Caco-2 (cell line): ENCODE data around the gene ADGRB3. TPM values are rescaled to one million over a fixed set of nuclear protein-coding genes. Genes with fewer than 3 reads are reported as not detected.

Experiments
- BruUV-seq: library from RNA; stranded (reverse); fragments of 400-500 nt; replicated peaks from 2 replicates; lab custom pipeline; 2021; lab: Mats Ljungman, UMichigan
- CTCF ChIA-PET: fragments of 300-600 bp; sonication (Branson Sonifier 250); formaldehyde crosslinking; loops from one replicate; lab custom pipeline; 2022; ENCODE audit warnings: antibody characterized with exemption; lab: Charles Lee
- POLR2A ChIA-PET: fragments of 300-600 bp; sonication (Branson Sonifier 250); formaldehyde crosslinking; loops from one replicate; lab custom pipeline; 2022; ENCODE audit warnings: antibody characterized with exemption; lab: Charles Lee
- DNase-seq, 2 experiments: peaks; one replicate each; pipeline versions ENCODE4 v3.0.0 to v3.0.0-alpha.2; 2020 to 2022
- H3K27me3 ChIP-seq: replicated peaks from 2 replicates; pipeline ENCODE4 v1.6.0; 2011; ENCODE audit warnings: low read length; ENCODE audit not compliant: control insufficient read depth, insufficient read depth
- H3K36me3 ChIP-seq: 2 replicates; pipeline ENCODE4 v1.5.1; 2011; ENCODE audit warnings: low read length; ENCODE audit not compliant: control insufficient read depth, insufficient read depth
- H3K4me1 ChIP-seq: fragments of 250-450 bp; sonication (Bioruptor Pico); 2 replicates; pipeline ENCODE4 v1.5.1; 2020; ENCODE audit warnings: mild to moderate bottlenecking
- H3K4me3 ChIP-seq: 2 replicates; pipeline ENCODE4 v1.5.1; 2011; ENCODE audit warnings: low read depth, mild to moderate bottlenecking, control low read depth, low read length
- H3K9me3 ChIP-seq: fragments of 250-450 bp; sonication (Bioruptor Pico); 2 replicates; pipeline ENCODE4 v1.5.1; 2020; ENCODE audit warnings: mild to moderate bottlenecking, moderate library complexity
- H3K27ac Mint-ChIP-seq: one replicate; pipeline ENCODE4 v1.8.0; 2022; ENCODE audit warnings: mixed read lengths; ENCODE audit not compliant: unreplicated experiment
- H3K27me3 Mint-ChIP-seq: one replicate; pipeline ENCODE4 v1.8.0; 2022; ENCODE audit warnings: mixed read lengths; ENCODE audit not compliant: insufficient read depth, unreplicated experiment
- H3K36me3 Mint-ChIP-seq: one replicate; pipeline ENCODE4 v1.8.0; 2022; ENCODE audit warnings: mild to moderate bottlenecking, mixed read lengths; ENCODE audit not compliant: insufficient read depth, unreplicated experiment
- H3K4me1 Mint-ChIP-seq: one replicate; pipeline ENCODE4 v1.8.0; 2022; ENCODE audit warnings: low read depth, mixed read lengths; ENCODE audit not compliant: unreplicated experiment
- H3K4me3 Mint-ChIP-seq: one replicate; pipeline ENCODE4 v1.8.0; 2022; ENCODE audit warnings: mild to moderate bottlenecking, moderate library complexity, mixed read lengths; ENCODE audit not compliant: unreplicated experiment
- H3K9me3 Mint-ChIP-seq: one replicate; pipeline ENCODE4 v1.8.0; 2022; ENCODE audit warnings: mixed read lengths; ENCODE audit not compliant: unreplicated experiment
- intact Hi-C: fragments of 100-400 bp; cut with micrococcal nuclease; formaldehyde crosslinking; loops from one replicate; pipeline ENCODE4 v1.10.0; 2022; ENCODE audit not compliant: unreplicated experiment
- total RNA-seq: library from RNA; stranded (reverse); gene quantifications from 2 replicates; pipeline ENCODE4 v1.2.3, GENCODE V29; 2022
- TF ChIP-seq, protein P1 (sequence below), 2 experiments: fragments of 200-600 bp in 1 of 2; IDR thresholded peaks; 1 replicate in 1 of 2; 2 replicates in 1 of 2; pipeline versions ENCODE4 v1.5.1 to v1.8.0; 2011 to 2022; ENCODE audit warnings: antibody characterized with exemption in 1 of 2, control low read depth in 1 of 2, inconsistent platforms in 1 of 2, low read depth in 1 of 2, low read length in 1 of 2, mild to moderate bottlenecking in 1 of 2, moderate library complexity in 1 of 2; ENCODE audit not compliant: insufficient read depth in 1 of 2, severe bottlenecking in 1 of 2, unreplicated experiment in 1 of 2

The ADGRB3 gene
- total RNA-seq, 1 experiment from 2014 or later = 0.18 TPM

DNA sequence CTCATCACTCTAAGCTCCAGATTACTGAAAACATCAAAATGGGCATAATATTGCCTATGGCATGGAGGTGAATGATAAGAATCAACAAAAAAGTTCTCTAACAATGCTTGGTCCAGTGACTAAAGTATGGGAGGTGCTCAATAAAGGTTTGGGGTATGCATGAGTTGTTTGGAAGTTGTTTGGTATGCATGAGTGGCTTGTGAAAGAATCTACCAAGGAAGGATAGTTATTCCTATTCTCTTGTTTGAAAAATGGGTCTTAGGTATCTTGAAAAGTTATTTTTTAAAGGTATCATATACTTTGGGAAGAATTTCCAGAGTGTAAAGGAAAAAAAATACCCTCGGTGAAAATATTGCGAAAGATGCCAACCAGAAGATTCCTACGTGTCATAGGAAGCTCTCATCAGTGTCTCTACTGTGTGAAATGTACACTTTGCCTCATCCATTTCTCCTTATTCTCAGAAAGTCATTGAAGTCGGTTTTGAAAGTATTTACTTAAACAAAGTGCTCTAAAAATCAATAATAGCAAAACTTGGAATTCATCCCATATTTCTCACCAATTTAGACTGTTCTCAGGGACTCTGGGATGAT lies 449.8 kb downstream of the ADGRB3 start:
- CTCF ChIA-PET = no interaction called here
- POLR2A ChIA-PET = no interaction called here
- Histone ChIP-seq H3K4me1 (peaks cover 5% of the 10 kb centered on the region; the same call in 1 of the 2 replicates), H3K36me3 (no peaks in the 10 kb centered on the region), H3K4me3 (no peak overlapping the region), H3K27me3 (no peaks in the 10 kb centered on the region), H3K9me3 (no peaks in the 10 kb centered on the region)
- Mint-ChIP-seq H3K36me3 (no peaks in the 10 kb centered on the region), H3K9me3 (no peaks in the 10 kb centered on the region), H3K4me3 (no peak overlapping the region), H3K27me3 (no peaks in the 10 kb centered on the region), H3K27ac (no peak overlapping the region), H3K4me1 (no peaks in the 10 kb centered on the region)
- intact Hi-C loops = no loop called here
- no peak for DNase-seq
- BruUV-seq = no TSS peak
- TF ChIP-seq, protein P1, sequence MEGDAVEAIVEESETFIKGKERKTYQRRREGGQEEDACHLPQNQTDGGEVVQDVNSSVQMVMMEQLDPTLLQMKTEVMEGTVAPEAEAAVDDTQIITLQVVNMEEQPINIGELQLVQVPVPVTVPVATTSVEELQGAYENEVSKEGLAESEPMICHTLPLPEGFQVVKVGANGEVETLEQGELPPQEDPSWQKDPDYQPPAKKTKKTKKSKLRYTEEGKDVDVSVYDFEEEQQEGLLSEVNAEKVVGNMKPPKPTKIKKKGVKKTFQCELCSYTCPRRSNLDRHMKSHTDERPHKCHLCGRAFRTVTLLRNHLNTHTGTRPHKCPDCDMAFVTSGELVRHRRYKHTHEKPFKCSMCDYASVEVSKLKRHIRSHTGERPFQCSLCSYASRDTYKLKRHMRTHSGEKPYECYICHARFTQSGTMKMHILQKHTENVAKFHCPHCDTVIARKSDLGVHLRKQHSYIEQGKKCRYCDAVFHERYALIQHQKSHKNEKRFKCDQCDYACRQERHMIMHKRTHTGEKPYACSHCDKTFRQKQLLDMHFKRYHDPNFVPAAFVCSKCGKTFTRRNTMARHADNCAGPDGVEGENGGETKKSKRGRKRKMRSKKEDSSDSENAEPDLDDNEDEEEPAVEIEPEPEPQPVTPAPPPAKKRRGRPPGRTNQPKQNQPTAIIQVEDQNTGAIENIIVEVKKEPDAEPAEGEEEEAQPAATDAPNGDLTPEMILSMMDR (IDR thresholded peaks at IDR 0.05; ENCODE audit: insufficient read depth in 1 of 2, low read depth in 1 of 2, low read length in 1 of 2, severe bottlenecking in 1 of 2, unreplicated experiment in 1 of 2) = no peak

DNA sequence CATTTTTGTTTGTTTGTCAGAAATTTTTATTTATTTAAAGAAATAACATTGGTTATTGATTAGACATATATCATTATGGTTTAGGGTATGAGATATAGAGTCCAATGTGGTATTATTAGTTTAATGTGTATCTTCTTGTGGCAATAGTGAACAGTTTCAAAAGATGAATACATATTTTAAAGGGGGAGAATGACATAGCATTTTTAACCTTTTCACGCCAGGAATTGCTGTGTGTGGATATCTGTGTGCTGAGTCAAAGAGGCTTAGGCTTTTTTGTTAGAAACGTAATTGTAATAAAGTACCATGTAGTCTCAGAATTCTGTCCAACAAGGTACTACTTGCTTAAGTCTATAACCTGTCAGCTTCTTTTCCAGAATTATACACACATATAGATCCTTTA lies 451.6 kb downstream of the ADGRB3 start:
- intact Hi-C loops = no loop called here
- H3K4me1 ChIP-seq = peaks cover 15% of the 10 kb centered on the region; the same call in 1 of the 2 replicates
- POLR2A ChIA-PET = no interaction called here
- no peak overlapping the region for H3K27ac Mint-ChIP-seq
- H3K4me3 ChIP-seq = no peak overlapping the region
- H3K4me3 Mint-ChIP-seq = no peak overlapping the region
- TF ChIP-seq, protein P1 (IDR thresholded peaks at IDR 0.05; ENCODE audit: insufficient read depth in 1 of 2, low read depth in 1 of 2, low read length in 1 of 2, severe bottlenecking in 1 of 2, unreplicated experiment in 1 of 2) = no peak
- no peaks in the 10 kb centered on the region for H3K36me3 Mint-ChIP-seq
- H3K9me3 Mint-ChIP-seq = no peaks in the 10 kb centered on the region
- no peaks in the 10 kb centered on the region for H3K27me3 ChIP-seq
- H3K36me3 ChIP-seq = no peaks in the 10 kb centered on the region
- no peaks in the 10 kb centered on the region for H3K27me3 Mint-ChIP-seq
- BruUV-seq = no TSS peak
- H3K9me3 ChIP-seq = no peaks in the 10 kb centered on the region
- DNase-seq = no peak
- CTCF ChIA-PET = no interaction called here
- no peaks in the 10 kb centered on the region for H3K4me1 Mint-ChIP-seq

DNA sequence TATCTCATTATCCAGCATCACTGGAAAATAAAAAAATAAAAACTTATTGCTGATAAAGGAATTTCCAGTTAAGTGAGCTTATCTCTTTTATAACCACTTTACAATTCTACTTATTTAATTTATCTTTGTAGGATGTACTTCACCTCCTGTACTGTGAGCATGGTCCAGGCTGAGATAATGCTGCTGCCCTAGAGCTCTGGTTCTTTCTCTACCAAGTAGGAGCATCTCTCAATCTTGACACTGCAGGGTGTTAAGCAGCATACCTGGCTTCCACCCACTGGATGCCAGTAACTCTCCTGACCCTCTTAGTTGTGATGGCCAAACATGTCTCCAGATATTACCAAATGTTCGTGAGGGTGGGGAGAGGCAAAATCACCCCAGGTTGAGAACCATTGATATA lies 454.5 kb downstream of the ADGRB3 start:
- Histone ChIP-seq H3K4me1 (peaks cover 15% of the 10 kb centered on the region; the same call in 1 of the 2 replicates), H3K4me3 (no peak overlapping the region), H3K36me3 (no peaks in the 10 kb centered on the region), H3K9me3 (no peaks in the 10 kb centered on the region), H3K27me3 (no peaks in the 10 kb centered on the region)
- H3K36me3 Mint-ChIP-seq = no peaks in the 10 kb centered on the region
- DNase-seq = no peak
- H3K27me3 Mint-ChIP-seq = no peaks in the 10 kb centered on the region
- CTCF ChIA-PET = no interaction called here
- peaks cover 11% of the 10 kb centered on the region for H3K9me3 Mint-ChIP-seq
- H3K4me3 Mint-ChIP-seq = no peak overlapping the region
- TF ChIP-seq, protein P1 (IDR thresholded peaks at IDR 0.05; ENCODE audit: insufficient read depth in 1 of 2, low read depth in 1 of 2, low read length in 1 of 2, severe bottlenecking in 1 of 2, unreplicated experiment in 1 of 2) = no peak
- peaks cover 15% of the 10 kb centered on the region for H3K4me1 Mint-ChIP-seq
- BruUV-seq = no TSS peak
- H3K27ac Mint-ChIP-seq = peak overlapping the region; percentile 39
- intact Hi-C loops = no loop called here
- POLR2A ChIA-PET = no interaction called here
